ENCODE measurements around the gene POU3F2.

Gene POU3F2

DNA sequence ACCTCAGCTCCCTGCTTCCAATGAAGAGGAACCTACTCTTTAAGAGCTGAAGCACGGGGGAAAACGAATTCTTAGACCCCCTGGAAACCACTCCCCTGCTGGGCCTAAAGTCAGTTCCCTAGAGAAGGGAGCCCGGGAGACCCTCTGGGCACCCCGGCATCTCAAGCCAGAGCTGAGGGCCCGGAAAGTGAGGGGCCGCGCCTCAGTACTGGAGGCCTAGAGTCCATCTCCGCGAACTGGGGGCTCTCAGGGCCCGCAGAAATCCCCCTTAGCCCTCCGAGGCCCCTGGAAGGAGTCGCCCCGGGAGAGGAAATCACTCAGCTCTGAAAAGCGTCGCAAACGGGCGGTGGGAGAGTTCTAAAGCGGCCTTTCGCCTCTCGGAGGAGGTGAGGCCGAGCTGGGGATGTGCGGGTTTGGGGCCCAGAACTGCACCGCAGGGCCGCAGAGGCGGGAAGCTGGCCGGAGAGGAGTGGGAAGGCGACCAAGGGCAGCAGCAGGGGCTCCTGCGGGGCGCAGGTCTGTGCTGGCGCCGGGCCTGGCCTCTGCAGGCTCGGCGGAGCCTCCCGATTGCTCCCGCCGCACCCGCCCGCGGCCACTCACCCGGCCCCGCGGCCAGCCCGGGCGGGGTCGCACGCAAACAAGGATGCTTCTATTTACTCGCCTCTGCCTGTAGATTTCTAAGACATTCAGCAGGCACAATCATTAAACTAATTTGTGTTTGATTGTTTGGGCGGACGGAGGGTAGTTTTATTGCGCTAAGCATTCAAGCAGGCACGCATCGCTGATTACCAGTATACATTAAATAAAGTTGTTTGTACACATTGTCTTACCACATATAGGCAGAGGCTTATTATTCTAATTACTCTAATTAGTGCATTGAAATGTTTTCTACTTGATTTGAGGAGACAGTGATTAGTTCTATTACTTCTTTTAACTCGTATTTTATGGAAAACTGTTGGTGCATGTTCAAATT is 9.2 kb downstream of the POU3F2 start:
- no peak for DNase-seq (ENCODE audit: low read depth in 3 of 3, low spot score in 1 of 3)

DNA sequence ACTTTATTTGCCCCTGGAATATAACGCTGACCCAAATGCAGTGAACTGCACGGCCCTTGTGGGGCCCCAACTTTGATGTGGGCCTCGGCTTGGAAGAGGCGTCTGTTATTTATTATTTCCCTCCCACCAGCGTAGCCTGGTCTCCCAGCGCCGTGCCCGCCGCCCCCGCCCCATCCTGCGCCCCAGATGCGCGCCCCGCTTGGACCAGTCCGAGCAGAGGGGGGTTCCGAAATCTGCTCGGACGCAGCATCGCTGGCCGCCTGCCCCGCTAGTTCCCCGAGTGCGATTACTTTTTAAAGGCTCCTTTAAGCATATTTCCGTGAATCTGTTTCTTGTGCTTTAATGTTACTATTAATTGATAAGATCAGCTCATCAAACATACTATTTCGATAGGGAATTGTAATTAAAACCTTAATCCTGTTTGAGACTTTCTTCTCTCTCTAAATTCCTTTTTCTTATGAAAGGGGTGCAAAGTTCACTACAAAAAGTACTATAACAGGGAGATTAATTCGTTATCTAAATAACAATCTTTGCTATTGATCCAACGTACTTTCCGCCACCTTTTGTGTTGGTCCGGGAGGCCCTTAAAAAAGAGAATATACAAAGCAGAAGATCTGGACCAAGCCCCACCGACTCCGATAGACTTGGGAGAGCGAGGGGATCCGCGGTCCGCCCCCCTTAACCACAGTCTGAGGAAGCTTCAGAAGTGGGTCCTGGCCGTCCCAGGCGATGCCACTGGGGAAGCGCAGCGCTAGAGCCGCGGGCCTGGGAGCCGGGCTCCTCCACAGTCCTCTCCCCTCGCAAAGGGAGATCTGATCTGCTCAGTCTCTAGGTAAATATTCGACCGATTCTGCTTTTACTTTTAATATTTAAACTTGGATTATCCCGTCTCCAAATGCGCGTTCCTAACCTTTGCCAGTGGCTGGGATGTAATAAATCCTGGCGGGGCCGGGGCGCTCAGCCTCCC is 10.2 kb downstream of the POU3F2 start:
- DNase-seq (ENCODE audit: low read depth in 3 of 3, low spot score in 1 of 3), result no peak

DNA sequence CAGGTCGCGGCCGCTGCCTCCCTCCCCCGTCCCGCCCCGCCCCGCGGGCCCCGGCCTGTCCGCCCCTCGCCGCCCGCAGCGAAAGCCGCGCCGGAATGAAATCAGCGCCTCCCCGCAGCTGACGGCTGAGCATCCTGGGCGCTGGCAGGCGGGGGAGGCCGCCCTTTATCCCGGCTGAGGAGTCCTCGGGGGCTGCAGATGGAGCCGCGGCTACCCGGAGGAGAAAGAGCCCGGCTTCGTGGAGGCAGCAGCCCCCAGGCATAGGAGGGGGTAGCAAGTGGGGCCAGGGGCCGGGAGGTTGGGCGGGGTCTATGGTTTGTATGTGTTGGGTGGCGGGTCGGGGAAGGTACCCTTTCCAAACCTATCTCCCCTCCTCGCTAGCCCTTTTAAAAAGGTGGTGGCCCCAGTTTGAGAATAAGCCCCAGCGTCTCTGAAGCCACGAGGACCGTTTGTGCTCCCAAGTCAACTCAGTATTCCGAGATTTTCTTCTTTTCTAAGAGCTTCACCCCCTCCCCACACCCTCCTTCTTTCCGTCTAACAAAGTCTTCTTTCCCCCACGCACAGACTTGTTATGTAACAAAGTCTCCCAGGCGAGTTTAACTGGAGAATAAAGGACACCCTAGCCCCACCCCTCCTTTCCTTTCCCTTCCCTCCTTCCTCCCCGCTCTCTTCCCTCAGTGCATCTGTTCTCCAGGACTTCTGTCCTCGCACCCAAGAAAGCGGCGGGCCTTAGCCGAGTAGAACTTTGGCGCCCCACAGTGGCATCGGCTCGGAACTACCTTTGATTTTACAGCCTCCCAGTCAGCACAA is 11.0 kb downstream of the POU3F2 start:
- DNase-seq (ENCODE audit: low read depth in 3 of 3, low spot score in 1 of 3), result peak in 1 of 3 donors; percentile 65

DNA sequence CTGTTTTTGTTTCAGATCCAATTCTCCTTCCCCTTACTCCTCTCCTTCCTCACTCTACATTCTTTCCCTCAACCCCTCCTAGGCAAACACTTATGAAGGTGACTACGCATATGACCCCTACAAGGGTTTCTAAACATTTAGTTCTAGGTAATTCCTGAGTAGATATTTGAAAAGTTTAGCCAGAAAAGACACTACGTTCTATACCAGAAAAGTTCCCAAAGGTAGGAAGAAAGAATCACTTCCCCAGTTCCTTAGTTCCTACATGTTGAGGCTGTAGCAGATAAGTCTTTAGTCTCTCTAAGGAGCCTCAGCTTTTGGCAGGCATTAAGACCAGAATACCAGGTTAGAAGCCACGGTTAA is 11.6 kb downstream of the POU3F2 start:
- no peak for DNase-seq (ENCODE audit: low read depth in 3 of 3, low spot score in 1 of 3)

DNA sequence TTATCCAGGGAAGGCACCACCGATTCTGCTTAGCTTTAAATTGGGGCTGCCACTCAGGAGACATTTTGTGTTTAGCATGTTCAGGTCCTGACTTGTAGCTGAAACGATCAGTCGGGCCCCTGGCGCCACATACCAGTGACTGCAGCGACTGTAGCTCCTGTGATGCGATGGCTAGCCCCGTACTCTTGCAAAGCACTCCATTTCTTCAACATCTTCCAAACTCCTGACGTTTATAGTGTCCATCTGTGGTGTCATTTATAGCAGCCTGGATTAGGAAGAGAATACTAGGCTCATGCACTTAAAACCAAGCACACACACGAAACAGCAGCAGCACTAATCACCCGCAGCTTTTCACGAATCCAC is 13.0 kb downstream of the POU3F2 start:
- no peak for DNase-seq (ENCODE audit: low read depth in 3 of 3, low spot score in 1 of 3)

DNA sequence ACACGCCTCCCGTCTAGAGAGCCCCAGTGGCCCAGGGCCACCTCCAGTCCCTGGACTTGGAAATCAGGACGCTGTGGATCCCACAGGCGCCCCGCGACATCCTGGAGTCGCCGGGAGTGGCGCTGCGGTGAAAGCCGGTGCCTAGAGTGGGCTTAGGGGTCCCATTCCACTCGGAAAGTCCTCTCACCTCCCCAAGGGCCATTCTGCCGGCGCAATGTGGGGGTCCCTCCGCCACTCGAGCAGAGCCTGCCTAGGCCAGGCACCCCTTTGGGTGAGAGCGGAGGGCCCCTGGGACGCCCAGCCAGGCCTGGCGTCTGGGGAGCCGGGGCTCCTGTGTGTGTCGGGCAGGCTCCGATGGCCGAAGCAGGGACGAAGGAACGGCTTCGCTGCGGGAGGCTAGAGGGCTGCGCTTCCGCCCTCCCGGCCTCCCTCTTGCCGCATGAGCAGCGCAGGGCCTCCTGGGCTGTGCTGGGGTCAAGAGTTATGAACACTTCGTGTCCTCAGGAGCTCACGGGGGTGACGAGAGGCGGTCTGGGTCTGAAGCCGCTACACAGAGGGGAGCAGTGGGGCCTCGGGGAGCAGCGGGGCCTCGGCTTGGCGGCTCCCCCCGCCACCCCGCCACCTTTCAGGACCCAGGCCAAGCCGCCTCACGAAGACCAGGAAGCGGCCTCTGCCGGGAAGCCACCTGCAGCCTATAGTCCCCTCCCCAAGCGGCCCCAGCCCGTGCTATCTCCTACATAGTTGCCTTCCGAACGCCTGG is 13.6 kb downstream of the POU3F2 start:
- no peak for DNase-seq (ENCODE audit: low read depth in 3 of 3, low spot score in 1 of 3)

DNA sequence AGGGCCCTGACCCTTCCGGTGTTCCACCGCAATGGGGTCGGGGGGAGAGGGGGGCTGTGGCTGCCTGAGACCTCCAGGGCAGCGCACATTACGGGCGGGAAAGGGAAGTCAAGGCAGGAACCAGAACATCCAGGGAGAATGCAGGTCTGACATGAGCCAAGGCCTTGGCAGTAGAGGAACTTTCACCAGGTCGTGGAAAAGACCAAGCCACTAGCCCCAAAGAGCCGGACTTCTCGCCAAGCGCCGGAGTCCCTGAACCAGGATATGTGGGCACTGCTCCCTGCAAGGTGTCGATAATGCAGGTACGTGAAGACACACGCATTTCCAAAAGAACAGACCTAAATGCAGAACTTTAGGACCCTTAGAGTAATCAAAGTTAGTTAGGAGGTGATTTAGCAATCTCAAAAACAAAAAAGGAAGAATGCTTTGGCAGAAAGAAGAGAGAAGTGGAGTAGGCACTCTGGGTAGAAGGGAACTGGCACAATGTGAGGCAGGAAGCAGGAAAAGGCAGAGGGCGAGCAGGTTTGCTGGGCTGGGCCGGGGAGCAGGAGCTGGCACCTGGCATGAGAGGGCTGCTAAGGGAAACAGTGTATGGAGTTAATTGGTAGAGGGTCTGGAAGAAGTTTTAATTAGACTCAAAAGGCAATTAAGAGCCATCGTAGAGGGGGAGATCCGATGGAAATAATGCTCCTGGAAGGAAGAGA is 14.3 kb downstream of the POU3F2 start:
- DNase-seq (ENCODE audit: low read depth in 3 of 3, low spot score in 1 of 3), result no peak

DNA sequence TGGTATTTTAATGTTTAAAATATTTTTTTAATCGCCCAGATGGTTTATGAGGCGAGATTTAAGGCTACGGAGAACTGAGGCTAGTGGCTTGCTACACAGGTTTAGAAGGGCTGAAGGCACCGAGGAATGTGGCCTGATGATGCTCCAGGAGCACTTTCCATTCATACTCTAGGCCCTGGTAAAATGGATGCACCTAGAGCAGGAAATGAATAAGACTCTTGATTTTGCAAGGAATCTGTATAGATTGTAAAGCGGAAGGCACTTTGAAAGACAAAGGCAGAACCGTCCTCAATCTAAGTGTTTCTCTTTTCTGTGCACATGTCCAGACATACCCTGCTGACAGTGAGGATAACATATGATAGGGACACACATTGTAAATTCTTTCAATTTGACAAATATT is 30.1 kb downstream of the POU3F2 start:
- DNase-seq (ENCODE audit: low read depth in 3 of 3, low spot score in 1 of 3), result no peak

DNA sequence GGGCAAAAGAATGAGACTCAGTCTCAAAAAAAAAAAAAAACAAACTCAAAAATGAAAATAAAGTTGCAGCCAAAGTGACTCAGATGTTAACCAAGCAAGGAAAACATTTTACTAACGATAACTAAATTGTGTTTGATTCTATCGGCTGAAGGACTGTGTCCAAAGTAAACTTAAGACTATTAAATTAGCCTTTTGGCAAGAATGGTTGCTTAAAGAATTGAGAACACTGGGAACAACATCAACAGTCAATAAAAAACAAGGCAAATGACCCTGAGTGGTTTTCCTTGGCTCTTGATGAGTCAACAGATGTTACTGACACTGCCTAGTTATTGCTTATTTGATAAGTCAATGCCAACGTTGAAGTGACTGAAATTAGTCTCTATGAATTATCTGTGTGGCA is 36.7 kb downstream of the POU3F2 start:
- DNase-seq (ENCODE audit: low read depth in 3 of 3, low spot score in 1 of 3), result no peak

DNA sequence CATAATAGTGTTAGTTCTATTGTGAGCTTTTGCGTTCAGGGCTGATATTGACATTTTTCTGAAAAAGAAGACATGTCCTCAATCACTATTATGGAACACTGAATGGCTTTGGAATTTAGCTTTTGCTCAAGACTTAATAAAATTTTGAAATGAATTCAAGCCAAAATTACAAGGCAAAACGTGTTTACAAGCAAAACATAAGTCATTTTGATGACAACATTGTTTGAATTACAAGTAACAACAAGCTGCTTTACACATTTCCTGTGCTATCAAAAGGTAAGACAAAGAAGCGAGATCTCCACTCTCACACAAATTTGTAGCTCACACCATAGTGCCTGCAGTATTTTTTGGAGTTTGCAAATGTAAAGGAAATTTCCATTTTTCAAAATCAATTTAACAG is 37.4 kb downstream of the POU3F2 start:
- DNase-seq (ENCODE audit: low read depth in 3 of 3, low spot score in 1 of 3), result no peak

DNA sequence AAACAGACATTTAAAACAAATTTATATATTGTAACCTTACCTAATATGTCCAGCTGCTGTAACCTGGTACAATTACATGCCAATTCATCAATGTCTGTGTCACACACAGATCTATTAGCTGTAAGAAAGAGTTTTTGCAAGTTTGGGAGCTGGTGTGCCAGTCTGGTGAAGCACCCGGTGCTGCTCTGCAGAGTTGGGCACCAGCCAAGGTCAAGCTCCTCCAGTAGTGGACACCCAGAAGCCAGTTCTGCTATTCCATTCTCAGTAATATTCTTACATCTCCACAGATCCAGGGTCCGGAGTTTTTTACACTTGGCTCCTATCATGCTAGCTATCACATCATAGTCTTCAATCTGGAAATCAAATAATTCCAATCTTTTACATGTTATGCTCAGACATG is 41.0 kb downstream of the POU3F2 start:
- DNase-seq (ENCODE audit: low read depth in 3 of 3, low spot score in 1 of 3), result no peak

DNA sequence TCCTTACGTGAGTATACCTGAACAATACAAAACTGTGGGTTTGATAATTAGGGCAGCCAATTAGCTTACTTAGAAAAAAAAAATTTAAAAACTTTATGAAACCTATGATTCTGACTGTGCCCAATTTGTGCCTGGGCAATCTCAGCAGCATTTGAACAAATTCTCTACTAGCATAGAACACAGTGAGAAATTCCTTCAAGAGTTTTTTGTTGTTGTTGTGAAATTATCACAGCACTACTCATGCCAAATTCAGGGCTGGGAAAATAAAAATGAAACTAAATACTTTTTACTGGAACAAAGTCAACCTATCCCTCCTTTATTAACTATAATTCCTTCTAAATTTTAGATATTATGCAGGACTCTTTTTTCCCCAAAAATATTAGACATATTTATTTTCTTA is 42.9 kb downstream of the POU3F2 start:
- no peak for DNase-seq (ENCODE audit: low read depth in 3 of 3, low spot score in 1 of 3)

DNA sequence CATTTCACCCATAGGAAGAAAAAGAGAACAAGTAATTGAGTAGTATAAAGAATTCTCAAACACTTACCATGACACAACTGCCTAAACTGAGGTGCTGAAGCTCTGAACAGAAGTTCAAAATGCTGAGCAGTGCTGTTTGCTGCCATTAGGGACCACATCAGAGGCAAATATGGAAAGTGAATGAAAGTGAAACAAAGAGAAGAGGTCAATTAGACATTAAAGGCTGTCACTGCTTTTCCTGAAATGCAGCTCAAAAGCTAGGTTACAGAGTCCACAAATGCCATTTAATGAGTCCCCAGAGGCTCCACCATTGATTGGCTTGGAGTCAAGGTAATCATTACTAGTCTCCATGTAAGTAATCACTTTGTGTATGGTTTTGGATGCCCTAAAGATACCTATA is 46.1 kb downstream of the POU3F2 start:
- DNase-seq (ENCODE audit: low read depth in 3 of 3, low spot score in 1 of 3), result no peak

DNA sequence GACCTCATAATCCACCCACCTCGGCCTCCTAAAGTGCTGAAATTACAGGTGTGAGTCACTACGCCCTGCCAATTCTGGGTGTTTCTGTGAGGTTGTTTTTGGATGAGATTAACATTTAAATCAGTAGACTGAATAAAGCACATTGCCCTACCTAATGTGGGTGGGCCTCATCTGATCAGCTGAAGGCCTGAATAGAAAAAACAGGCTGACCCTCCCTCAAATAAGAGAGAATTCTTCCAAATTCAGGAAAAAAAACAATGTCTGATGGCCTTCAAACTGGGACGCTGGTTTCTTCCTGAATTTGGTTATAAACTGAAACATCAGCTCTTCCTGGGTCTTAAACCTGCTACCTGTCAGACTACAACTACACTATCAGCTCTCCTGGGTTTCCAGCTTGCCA is 51.0 kb downstream of the POU3F2 start:
- no peak for DNase-seq (ENCODE audit: low read depth in 3 of 3, low spot score in 1 of 3)

DNA sequence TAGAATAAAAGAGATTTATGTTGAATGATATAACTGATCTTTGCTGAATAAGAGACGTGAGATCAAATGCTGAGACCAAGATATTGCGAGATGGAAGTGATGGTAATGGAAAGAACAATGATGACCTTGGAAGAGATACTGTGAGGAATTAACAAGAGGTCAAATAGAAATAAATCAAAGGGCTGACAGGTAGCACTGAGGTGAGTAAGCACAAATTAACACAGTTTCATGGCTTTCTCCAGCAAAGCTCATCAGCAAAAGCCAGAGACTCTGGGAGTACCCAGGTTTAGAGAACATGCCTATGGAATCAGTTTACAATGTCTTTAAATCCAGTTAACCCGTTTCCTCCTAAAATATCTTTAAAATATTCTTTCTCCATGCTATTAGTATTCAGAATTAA is 53.3 kb downstream of the POU3F2 start:
- DNase-seq (ENCODE audit: low read depth in 3 of 3, low spot score in 1 of 3), result no peak

Measured in stimulated activated CD4-positive, alpha-beta T cell treated with anti-CD3 and anti-CD28 coated beads, TNF-alpha, amount 100 ng/mL, for 1 hour (primary cell).